GM18907 (cell line): ENCODE measurements around the gene PARVB.
"Not testable (repeated sequence)": the region's sequence is repeated elsewhere in the genome, so short reads cannot be mapped to it uniquely, and the experiment has no call there.

Source experiments
- ATAC-seq: cut with Tn5 transposase; IDR thresholded peaks from one replicate; pipeline ENCODE4 v1.9.1; 2021; ENCODE audit warnings: mild to moderate bottlenecking, moderate library complexity; ENCODE audit not compliant: unreplicated experiment

The PARVB gene

DNA sequence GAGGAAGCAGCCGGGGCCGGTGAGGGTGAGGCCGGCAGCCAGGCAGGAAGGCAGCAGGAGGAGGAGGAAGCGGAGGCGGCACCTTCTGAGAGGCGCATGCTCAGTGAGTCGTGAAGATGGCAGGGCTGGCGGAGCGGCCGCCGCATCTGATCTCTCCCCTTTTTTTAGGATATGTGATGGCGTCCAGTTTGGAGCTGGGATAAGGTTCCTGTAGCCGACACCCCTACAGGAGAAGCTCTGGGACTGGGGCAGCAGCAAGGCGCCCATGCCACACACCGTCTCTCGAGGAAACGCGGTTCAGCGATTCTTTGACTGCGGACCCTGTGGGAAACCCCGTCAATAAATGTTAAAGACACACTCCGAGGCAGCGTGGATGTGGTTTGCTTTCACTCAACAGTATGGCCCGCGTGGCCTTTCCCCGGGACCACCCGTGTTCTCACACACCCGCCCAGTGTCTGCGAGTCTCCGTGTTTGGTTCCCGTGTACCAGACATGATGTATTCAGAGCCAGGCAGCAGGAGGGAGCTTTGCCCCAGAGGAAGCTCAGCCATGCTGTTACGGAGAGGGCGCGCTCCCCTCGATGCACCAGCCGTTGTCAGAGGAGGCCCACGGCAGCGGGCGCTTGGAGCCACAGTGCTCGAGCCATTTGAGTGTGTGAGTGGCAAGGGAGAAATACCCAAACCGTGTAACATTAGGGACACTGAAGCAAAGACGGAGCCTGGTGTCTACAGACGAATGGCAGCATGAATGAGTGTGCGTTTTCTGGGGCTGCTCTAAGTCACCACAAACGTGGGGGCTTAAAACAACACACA lies 27.7 kb upstream of the PARVB start:
- peak; percentile 61 for ATAC-seq

DNA sequence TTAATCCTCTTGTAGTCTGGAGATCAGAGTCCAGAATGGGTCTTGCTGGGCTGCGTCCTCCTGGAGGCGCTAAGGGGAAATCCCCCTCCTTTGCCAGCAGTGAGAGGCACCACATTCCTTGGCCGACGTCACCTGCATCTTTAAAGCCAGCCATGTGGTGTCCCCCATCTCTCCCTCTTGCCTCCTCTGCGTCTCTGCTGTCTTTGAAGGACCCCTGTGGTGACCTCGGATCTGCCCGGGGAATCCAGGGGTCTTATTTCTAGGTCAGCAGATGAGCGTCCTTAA lies 27.2 kb upstream of the PARVB start:
- ATAC-seq: no peak

DNA sequence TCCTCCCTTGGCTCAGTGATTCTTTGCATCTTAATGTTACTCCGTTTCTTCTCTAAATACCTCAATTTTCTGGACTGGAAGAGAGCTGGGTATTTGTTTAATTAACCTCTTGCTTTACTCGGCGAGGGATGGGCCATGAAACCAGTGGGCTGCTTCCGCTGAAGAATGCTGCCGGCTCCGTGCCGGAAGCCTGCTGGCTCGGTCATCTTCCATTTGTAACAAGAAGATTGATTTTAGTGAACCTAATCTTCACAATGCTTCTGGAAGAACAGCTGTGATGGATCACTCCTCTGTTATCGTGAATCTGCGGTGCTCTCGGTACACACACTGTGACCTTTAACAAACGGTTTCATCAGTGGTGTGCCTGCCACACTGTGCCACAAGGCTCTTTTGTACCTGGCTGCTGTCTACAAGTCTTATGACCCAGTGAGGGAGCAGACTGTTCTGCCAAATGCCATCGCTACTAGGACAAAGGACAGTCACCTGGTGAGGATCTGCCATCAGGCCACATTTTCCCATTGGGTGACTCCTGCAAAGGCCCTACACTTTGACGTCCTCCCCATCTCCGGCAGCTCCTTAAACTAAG lies 25.3 kb upstream of the PARVB start:
- no peak for ATAC-seq

DNA sequence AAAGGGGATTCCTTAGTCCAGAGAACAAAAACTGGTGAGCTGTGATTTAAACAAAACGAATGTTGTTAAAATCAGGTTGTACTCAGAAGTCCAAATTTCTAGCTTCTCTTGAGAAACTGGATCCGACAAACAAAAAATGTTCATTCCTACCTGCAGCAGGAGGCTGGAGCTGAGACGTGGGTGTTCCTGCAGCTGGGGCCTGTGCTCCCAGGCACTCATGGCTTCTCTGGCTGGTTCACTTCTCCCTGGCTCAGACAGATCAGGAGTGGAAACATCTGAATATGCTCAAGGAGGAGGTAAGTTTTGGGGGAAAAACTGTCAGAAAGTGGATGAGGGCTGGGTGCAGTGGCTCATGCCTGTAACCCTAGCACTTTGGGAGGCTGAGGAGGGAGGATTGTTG lies 24.7 kb upstream of the PARVB start:
- no peak for ATAC-seq

DNA sequence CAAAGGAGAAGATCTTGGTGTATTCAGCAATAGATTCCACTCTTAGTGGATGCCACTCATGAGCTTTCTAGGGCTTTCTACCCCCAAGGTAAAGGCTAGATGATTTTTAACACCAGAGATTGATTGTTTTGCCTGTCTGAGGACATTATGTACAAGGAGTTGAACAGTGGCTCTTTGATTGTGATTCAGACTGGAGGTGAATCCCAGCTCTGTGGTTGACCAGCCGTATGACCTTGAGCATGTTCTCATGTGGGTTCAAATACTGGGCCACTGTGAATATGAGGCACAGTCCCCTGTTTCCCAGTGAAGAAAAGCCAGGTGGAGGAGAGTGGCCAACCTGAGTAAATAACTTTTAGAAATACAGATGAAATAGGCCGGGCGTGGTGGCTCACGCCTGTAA lies 24.0 kb upstream of the PARVB start:
- ATAC-seq: no peak

DNA sequence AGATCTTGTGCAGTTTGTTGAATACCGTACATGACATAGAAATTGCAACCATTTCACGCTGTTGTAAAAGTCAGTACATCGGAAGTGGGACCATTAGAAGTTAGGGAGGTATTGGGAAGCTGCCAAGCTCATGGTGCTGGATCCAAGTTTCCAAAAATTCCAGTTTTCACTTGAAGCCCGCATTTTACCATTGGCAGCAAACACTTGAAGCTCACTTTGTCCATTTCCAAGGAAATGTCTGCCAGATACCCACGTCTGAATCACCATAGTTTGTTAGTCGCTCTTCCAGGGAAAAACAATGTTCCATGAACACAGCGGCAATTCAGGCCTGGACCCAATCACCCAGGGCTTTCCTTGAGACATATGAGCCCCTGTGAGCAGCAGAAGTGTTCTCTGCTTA lies 22.6 kb upstream of the PARVB start:
- no peak for ATAC-seq

DNA sequence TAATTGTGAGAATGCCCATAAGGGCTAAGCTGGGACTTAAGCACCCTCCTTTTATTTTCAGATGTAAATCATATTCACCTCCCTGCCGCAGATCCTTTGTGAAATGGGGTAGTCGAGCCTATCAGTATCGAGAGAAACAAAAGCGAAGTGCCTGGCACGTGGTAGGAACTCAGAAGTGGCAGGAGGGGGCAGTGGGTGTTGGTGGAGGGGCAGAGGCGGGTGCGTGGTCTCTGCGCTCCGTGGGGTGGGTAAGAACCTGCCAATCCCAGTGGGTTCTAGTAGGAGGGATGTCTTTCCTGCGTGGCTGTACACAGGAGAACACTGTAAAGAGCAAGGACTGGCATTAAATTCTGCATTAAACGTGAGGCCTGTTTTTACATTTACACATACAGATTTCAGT lies 21.8 kb upstream of the PARVB start:
- ATAC-seq: no peak

DNA sequence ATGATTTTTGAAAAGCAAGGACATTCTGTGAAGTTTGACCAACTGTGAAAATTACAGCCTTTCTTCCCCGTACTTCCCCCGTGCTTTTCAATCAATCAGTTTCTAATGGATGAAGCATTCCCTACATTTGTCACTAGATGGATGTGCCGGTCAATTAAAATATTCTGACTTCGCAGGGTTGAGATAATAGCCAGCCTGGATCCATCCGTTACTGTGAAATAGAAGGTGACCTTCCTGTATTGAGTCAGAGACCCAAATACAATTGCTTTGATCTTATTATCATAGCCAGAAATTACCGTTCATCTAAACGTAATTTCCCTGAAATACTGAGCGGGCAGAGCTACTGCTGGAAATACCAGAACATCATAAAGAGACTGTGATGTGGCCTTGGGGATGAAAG lies 21.1 kb upstream of the PARVB start:
- ATAC-seq: no peak

DNA sequence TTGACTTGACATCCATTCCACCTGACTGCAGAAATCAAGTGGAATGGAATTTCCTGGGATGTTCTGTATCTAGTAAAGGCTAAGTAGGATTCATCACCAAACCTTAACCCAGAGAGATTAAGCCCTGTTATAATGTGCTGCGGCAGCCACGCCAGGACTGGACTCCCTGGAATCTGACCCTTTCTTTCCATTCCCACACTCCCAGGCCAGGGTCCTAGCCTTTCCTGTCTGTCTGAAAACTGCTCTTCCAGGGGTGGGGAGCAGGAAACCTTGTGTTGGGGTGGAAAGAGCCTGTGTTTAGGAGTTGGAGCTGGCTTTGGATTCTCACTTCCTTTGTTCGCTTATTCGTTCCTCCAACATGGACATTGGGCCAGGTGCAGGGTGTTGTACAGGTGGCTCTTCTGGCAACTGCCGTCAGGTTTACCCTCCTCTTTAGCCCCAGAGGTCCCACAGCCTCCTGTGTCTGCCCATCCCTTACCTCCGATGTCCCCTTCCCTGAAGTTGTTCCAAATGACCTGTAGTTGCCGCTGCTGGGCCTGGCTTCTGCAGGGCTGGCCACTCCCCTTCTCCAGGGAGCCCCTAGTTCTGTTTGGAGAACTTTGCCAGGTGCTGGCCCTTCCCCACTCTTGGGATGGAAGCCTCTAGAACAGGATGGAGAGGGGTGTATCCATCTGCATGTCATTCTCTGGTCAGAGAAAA lies 20.5 kb upstream of the PARVB start:
- no peak for ATAC-seq

DNA sequence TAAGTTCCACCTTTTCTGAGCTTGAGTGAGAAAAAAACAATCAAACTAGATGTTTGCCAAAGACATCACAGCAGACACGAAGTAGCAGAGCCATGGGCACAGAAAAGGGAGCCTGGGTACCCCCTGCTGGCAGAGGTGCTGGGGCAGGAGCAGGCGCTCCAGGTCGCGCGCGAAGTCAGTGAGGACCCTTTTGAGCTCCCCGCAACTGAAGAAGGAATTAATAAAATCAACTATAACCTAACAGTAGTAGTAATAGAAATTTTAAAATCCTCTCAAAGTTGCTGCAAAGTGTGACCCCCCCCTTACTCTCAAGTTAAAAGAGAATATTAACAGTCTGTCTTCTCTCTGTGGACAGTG lies 20.0 kb upstream of the PARVB start:
- no peak for ATAC-seq

DNA sequence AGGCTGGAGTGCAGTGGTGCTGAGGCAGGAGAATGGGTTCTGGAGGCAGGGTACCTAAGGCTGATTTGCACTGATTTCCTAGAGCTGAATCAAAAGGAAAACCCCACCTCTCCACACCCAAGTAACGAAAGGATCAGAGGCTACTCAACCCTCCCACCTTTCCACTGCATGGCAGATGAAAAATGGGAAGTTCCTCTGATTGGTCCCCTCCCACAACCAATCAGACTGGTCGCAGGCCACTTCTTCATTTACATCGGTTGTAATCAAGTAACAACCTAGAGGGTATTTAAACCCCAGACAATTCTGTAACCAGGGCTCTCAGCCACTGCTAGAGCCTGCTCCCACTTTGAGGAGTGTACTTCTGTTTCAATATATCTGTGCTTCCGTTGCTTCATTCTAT lies 18.6 kb upstream of the PARVB start:
- no peak for ATAC-seq

DNA sequence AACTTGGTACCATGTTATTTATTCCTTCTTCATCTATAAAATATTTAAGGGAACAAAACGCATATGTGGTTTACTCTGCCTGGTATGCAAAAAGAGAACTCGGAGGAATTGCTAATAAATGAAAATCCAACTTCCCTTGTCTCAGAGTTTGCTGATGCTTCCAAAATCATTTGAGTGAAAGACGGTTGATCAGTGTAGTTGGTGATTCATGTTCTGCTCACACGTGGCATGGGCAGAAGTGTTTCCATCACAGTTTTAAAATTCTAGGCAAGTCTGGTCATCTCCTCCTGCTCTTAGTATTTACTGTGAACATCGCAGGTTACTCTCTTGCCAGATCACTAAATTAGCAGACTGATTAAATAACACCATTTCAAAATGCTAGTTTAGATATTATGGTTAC lies 11.9 kb upstream of the PARVB start:
- no peak for ATAC-seq

DNA sequence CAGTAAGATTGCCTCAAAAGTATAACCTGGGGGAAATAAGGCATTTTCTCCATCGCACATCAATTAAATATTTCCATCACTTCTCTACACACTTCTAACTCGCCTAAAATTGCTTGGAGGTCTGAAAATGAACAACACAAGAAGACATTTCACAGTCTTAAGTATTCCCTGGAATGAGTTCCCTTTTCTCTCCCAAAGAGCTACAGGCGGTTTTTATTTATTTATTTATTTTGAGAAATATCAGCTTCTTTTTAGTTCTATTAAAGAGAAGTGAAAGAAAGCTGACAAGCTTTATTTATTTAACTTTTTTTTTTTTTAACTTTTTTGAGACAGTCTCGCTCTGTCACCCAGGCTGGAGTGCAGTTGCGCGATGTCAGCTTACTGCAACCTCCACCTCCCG lies 11.5 kb upstream of the PARVB start:
- ATAC-seq: no peak

DNA sequence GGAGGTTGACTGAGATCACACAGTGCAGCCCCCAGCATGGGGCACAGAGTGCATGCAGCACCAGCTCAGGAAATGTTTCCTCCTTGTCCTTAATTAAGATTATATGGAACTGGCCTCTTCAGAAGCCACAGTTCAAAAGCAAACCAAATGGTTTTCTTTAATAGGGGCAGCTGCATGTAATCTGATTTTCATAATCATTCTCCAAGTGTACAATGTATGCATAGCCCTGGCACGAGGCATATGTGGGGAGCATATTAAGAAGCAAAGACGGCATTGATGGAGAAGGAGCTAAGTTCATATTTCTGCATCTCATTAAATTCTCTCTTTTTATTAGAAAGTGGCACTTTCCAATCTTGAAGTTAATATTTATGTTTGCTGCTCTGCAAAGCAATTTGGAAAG lies 9.9 kb upstream of the PARVB start:
- ATAC-seq: no peak

DNA sequence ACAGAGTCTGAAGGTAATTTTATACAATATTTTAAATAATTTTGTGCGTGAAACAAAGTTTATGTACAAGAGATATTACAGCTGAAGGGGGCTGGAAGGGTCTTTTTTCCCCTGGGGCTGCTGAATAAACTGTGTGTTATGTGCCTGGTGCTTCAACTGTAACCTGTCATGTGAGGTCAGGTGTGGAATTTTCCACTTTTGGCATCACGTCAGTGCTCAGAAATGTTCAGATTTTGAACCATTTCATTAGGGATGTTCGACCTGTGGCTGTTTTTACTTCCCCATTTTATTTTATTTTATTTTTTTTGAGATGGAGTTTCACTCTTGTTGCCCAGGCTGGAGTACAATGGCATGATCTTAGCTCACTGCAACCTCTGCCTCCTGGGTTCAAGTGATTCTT lies 7.5 kb upstream of the PARVB start:
- not testable (repeated sequence) for ATAC-seq

DNA sequence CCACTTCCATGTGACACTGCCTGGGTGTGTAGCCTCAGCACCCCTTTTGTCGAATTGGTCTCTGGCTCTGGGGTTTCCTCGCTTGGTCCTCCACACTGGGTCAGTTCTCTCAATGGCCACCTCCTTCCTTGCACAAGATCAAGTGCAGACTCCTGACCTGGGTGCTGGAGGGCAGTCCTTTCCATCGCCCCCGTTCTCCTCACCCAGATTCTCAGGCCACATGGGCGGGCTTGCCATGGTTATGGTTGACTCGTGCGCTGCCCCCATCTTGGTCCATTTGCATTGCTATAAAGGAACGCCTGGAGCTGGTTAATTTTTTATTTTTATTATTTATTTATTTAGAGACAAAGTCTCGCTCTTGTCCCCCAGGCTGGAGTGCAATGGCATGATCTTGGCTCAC lies 5.5 kb upstream of the PARVB start:
- no peak for ATAC-seq

DNA sequence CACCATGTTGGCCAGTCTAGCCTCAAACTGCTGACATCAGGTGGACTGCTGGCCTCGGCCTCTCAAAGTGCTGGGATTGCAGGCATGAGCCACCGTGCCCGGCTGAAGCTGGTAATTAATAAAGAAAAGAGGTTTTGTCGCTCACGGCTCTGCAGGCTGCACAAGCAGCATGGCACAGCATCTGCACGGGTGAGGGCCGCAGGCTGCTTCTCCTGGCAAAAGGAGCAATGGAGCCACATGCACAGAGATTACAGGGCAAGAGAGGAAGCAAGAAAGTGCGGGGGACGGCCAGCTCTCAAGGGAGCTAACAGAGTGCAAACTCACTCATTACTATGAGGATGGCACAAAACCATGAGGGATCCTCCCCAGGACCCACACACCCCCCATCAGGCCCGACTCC lies 4.7 kb upstream of the PARVB start:
- ATAC-seq: no peak

DNA sequence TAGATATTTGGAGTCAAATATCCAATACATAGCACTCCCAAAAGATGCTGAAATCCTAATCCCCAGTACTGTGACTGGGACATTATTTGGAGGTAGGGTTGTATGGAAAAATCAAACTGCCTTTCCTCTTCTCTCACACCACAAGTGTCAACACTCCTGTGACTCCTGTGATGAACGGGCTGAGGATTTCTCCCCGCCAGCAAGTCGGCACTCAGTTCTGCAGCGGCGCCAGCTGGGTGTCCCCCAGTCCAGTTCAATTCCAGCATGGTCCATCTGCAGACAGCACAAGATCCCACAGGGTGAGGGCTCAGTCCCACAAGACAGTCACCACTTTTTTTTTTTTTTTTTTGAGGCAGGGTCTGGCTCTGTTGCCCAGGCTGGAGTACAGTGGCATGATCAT lies 4.3 kb upstream of the PARVB start:
- no peak for ATAC-seq

DNA sequence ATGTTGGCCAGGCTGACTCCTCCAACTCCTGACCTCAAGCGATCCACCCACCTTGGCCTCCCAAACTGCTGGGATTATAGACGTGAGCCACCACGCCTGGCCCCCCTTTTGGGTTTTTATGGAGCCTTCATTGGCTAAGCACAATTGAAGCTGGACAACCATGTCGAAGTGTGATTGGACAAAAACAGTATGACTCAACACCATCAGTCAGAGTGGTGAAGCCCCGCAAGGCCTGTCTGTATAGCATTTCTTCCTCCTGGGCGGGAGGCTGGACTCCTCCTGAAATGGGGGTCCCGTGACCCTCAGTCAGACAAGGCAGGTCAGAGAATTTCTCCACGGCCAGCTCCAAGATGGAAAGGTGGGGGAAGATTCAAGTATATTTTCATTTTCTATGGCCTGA lies 3.1 kb upstream of the PARVB start:
- ATAC-seq: no peak

DNA sequence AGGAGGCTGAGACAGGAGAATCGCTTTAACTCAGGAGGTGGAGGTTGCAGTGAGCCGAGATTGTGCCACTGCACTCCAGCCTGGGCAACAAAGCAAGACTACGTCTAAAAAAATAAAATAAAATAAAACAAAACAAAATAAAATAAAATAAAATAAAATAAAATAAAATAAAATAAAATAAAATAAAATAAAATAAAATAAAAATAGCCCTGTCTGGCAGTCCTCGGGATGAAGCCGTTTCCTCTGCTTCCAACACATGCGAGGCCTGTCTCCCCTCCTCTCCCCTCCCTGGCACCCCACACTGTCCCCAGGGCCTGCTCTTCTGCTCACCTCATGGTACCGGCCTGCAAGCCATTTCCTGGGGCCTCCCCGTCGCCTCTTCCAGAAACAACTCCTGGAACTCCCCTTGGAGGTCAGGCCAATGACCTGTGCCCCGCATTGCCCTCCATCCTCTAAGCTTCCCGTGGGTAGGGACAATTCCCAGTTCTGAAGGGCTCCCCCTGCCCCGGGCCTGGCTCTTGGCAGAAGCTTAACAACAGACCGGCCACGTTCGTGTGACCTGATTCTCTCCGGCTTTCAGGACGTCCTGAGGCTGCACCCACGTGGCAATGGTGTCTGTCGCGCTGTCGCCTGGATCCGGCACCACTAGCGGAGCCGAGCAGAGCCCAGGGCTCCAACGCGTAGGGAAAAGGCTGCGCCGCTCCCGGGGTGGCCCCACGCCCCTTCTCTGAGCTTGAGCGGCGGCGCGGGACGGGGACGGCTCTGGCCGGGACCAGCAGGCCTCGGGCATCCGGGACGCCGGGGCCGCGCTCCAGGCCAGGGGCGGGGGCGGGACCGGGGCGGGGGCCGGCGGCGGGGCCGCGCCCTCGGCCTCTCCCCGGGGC lies 456 bp upstream of the PARVB start:
- no peak for ATAC-seq

DNA sequence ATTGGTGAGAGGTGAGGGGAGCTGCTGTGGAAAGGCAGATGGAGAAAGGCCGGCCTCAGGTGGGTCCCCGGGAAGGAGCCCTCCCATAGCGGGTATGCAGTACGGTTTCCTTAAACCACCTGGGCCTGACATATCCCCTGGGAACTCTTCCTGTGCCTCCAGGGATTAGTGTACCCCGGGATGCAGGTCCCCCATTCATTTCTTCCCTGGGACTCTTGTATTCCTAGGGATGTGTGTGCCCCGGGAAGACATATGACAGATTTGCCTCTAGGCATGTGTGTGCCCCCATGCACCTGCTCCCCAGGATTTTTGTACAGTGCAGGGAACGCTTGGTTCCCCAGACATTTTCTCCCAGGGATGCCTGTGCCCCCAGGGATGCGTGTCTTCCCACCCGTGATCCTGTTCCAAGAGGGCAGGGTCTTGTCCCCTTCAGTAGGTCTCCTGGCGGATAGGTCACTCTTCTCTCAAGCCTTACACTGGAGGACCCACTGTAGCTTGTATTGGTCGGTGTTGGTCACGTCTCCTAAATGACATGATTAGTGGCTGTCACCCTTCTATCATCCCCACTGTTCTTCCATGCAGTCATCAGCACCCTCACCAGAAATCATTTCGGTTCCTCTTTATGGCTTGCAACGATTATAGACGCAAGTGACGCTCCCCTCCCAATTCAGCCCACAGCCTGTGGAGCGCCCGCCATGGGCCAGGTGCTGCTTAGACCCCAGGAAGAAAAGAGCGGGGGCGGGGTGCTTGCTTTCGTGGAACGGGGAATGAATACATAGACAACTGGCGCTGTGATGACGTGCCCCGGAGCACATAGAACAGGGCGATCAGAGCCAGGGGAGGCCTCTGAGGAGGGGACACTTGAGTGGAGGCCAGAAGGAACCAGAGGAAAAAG lies 1.3 kb downstream of the PARVB start:
- ATAC-seq: peak; percentile 49
